Liver (tissue), 3 donors: ENCODE data around the gene TTLL13.

ENCODE experiments used
- ATF3 ChIP-seq: IDR thresholded peaks from 2 replicates; pipeline ENCODE4 v1.6.1; 2016; ENCODE audit warnings: antibody characterized with exemption
- CTCF ChIP-seq: fragments of 150-350 bp; IDR thresholded peaks from 2 replicates; pipeline ENCODE4 v1.5.1; 2017; ENCODE audit warnings: improper control_type of control experiment, low read depth, low read length; ENCODE audit not compliant: missing input control
- EGR1 ChIP-seq, 2 donors: IDR thresholded peaks; 2 replicates each; pipeline ENCODE4 v1.6.1; 2016 to 2018; ENCODE audit warnings: antibody characterized with exemption in 2 of 2, low read depth in 2 of 2
- GABPA ChIP-seq, 2 donors: IDR thresholded peaks in 1 of 2; conservative IDR thresholded peaks in 1 of 2; 2 replicates each; pipeline ENCODE4 v1.6.1; 2016; ENCODE audit warnings: antibody characterized with exemption in 2 of 2, mild to moderate bottlenecking in 1 of 2, moderate library complexity in 1 of 2
- REST ChIP-seq: IDR thresholded peaks from 2 replicates; pipeline ENCODE4 v1.6.1; 2016; ENCODE audit warnings: antibody characterized with exemption, mild to moderate bottlenecking
- RXRA ChIP-seq, 2 donors: IDR thresholded peaks; 2 replicates each; pipeline ENCODE4 v1.6.1; 2017 to 2018; ENCODE audit warnings: antibody characterized with exemption in 2 of 2, mild to moderate bottlenecking in 1 of 2
- donor health status: healthy.
- donor health status: healthy.

- TF ChIP-seq RXRA (IDR thresholded peaks at IDR 0.05) (no peak), CTCF (peak; percentile 68), GABPA (IDR thresholded peaks at IDR 0.05 in 1 of 2, conservative IDR thresholded peaks at IDR 0.05 in 1 of 2) (peak in 1 of 2 donors; percentile 14), ATF3 (no peak), REST (no peak), EGR1 (IDR thresholded peaks at IDR 0.05; ENCODE audit: low read depth in 2 of 2) (no peak)
Observed at GRCh38 chr15:90232941-90233386, 16.4 kb upstream of the TTLL13 start.
